ENCODE data around the gene IL1R2. TPM values are rescaled to one million over a fixed set of nuclear protein-coding genes. Genes with fewer than 3 reads are reported as not detected.

The IL1R2 gene
- total RNA-seq, 1 donor from 2014 or later, result 23.3 TPM

DNA sequence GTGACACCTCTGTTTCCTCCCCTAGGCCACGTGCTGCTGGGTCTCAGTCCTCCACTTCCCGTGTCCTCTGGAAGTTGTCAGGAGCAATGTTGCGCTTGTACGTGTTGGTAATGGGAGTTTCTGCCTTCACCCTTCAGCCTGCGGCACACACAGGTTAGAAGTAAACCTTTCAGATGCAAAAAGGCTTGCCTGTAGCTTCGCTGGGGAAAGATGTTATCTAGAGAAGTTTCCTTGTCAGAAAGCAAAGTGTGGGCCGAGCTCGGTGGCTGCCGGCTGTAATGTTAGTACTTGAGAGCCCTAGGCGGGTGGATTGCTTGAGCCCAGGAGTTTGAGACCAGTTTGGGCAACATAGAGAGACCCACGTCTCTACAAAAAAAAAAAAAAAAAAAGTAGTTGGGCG is 16.7 kb downstream of the IL1R2 start:
- H3K9me3 ChIP-seq, result no peaks in the 10 kb centered on the region
- DNase-seq, result no peak
- no peak for ATAC-seq
- H3K4me1 ChIP-seq, result peaks cover 9% of the 10 kb centered on the region
- H3K4me3 ChIP-seq, result no peak overlapping the region
- no peak overlapping the region for H3K27ac ChIP-seq
- H3K36me3 ChIP-seq, result no peaks in the 10 kb centered on the region
- TF ChIP-seq, protein P1, sequence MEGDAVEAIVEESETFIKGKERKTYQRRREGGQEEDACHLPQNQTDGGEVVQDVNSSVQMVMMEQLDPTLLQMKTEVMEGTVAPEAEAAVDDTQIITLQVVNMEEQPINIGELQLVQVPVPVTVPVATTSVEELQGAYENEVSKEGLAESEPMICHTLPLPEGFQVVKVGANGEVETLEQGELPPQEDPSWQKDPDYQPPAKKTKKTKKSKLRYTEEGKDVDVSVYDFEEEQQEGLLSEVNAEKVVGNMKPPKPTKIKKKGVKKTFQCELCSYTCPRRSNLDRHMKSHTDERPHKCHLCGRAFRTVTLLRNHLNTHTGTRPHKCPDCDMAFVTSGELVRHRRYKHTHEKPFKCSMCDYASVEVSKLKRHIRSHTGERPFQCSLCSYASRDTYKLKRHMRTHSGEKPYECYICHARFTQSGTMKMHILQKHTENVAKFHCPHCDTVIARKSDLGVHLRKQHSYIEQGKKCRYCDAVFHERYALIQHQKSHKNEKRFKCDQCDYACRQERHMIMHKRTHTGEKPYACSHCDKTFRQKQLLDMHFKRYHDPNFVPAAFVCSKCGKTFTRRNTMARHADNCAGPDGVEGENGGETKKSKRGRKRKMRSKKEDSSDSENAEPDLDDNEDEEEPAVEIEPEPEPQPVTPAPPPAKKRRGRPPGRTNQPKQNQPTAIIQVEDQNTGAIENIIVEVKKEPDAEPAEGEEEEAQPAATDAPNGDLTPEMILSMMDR (IDR thresholded peaks at IDR 0.05), result no peak
- intact Hi-C loops (cut with DNase I), result no loop called here
- H3K27me3 ChIP-seq (ENCODE audit: low read depth), result no peaks in the 10 kb centered on the region

DNA sequence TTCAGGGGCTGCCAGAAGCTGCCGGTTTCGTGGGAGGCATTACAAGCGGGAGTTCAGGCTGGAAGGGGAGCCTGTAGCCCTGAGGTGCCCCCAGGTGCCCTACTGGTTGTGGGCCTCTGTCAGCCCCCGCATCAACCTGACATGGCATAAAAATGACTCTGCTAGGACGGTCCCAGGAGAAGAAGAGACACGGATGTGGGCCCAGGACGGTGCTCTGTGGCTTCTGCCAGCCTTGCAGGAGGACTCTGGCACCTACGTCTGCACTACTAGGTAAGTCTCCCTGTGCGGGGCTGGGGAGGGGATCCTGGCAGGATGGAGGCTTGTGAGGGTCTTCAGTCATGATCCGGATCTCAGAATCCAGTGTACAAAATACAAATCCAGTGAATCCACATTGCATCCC is 17.8 kb downstream of the IL1R2 start:
- TF ChIP-seq, protein P1 (IDR thresholded peaks at IDR 0.05), result no peak
- Histone ChIP-seq H3K9me3 (no peaks in the 10 kb centered on the region), H3K4me1 (peaks cover 9% of the 10 kb centered on the region), H3K4me3 (no peak overlapping the region), H3K36me3 (no peaks in the 10 kb centered on the region), H3K27ac (no peak overlapping the region), H3K27me3 (ENCODE audit: low read depth) (no peaks in the 10 kb centered on the region)
- no peak for ATAC-seq
- no peak for DNase-seq
- intact Hi-C loops (cut with DNase I), result no loop called here

DNA sequence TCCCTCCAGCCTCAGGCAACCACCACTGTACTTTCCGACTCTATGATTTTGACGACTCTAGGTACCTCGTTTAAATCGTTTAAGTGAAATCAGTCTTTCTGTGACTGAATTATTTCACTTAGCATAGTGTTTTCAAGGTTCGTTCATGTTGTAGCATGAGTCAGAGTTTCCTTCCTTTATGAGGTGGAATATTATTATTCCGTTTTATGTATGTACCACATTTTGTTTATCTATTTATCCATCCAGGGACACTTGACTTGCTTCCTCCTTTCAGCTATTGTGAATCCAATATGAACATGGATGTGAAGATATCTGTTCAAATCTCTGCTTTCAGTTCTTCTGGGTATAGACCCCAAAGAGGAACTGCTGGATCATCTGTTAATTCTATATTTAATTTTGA is 19.1 kb downstream of the IL1R2 start:
- DNase-seq (no peak), ATAC-seq (peak in 1 of 2 donors; percentile 39)
- Histone ChIP-seq H3K36me3 (no peaks in the 10 kb centered on the region), H3K4me3 (no peak overlapping the region), H3K27me3 (ENCODE audit: low read depth) (no peaks in the 10 kb centered on the region), H3K27ac (no peak overlapping the region), H3K9me3 (no peaks in the 10 kb centered on the region), H3K4me1 (peaks cover 9% of the 10 kb centered on the region)
- intact Hi-C loops (cut with DNase I), result no loop called here
- TF ChIP-seq, protein P1 (IDR thresholded peaks at IDR 0.05), result no peak

DNA sequence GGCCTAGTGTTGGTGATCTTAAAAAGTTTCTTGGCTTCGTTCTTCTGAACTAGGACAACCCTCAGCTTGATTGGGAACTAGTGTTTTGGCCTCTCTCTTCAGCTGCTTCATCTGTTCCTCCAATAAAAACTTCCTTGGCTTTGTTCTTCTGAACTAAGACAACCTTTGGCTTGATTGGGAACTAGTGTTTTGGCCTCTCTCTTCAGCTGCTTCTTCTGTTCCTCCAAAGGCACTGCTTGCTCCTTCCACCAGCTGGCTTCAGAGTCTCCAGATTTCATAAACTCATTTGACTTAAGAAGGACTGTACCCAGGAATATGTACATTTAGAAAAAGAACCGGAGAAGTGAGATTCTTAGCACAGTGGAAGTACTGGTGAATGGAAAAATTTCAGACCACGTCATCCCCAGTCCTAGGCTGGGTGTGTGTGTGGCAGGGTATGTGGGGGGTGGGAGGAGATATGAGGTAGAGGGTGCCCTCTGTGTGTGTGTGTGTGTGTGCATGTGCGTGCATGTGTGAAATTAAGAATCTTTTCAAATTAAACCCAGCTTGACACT is 20.4 kb downstream of the IL1R2 start:
- intact Hi-C loops (cut with DNase I), result no loop called here
- Histone ChIP-seq H3K27me3 (ENCODE audit: low read depth) (no peaks in the 10 kb centered on the region), H3K9me3 (no peaks in the 10 kb centered on the region), H3K4me3 (no peak overlapping the region), H3K36me3 (no peaks in the 10 kb centered on the region), H3K4me1 (no peaks in the 10 kb centered on the region), H3K27ac (no peak overlapping the region)
- DNase-seq, result no peak
- ATAC-seq, result no peak
- TF ChIP-seq, protein P1 (IDR thresholded peaks at IDR 0.05), result no peak

DNA sequence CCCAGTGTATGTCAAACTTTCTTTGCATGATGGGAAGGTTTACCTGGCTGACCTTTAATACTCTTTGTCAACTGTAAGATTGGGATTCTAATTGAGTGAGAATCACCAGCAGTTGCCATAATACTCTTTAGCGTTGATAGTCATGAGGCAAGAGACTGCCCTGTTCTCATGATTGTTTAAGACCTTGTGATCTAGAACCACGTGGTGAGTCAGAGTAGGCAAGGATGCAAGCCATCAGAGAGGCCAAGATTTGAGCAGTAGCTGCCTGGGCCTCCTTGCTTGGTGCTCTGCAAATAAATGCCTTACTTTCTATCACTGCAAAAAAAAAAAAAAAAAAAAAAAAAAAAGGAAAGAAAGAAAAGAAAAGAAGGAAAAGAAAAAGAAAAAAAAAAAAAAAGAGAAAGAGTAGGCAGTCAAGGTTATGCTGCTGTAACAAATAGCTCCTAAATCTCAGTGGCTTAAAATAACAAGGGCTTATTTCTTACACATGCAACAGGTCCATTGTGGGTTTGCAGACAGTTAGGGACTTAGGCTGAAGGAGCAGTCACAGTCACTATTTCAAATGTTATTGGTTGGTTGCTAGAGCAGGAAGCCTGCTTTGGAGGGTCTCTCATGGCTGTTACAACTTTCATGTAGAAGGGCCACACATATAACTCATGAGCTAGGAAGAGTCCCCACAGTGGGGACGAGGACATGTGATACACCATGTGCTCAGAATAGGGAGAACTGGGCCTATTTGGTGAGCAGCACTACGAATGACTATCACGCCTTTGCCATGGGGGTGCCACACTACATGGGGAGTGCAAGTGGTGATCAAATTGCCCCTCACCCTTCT is 21.7 kb downstream of the IL1R2 start:
- Histone ChIP-seq H3K36me3 (no peaks in the 10 kb centered on the region), H3K27me3 (ENCODE audit: low read depth) (no peaks in the 10 kb centered on the region), H3K4me3 (no peak overlapping the region), H3K4me1 (no peaks in the 10 kb centered on the region), H3K9me3 (no peaks in the 10 kb centered on the region), H3K27ac (no peak overlapping the region)
- intact Hi-C loops (cut with DNase I), result no loop called here
- ATAC-seq, result no peak
- DNase-seq, result no peak
- TF ChIP-seq, protein P1 (IDR thresholded peaks at IDR 0.05), result no peak

Measured in lower lobe of right lung (tissue), 2 donors.